Endothelial cell of umbilical vein (primary cell): ENCODE results near the gene SLC47A1. TPM values are rescaled to one million over a fixed set of nuclear protein-coding genes. Genes with fewer than 3 reads are reported as not detected.

Experiments
- BruUV-seq: library from RNA; stranded (reverse); fragments of 400-500 nt; replicated peaks from 2 replicates; lab custom pipeline; 2021; lab: Mats Ljungman, UMichigan
- CTCF ChIA-PET: fragments of 300-600, 350-600 bp; sonication (Branson Sonifier 250); formaldehyde crosslinking; loops from one replicate; lab custom pipeline; 2021; ENCODE audit warnings: antibody characterized with exemption, inconsistent platforms; lab: Charles Lee
- POLR2A ChIA-PET: fragments of 300-600, 350-600 bp; sonication (Branson Sonifier 250); formaldehyde crosslinking; loops from one replicate; lab custom pipeline; 2021; ENCODE audit warnings: antibody characterized with exemption, inconsistent platforms; lab: Charles Lee
- DNase-seq: peaks from one replicate; pipeline ENCODE4 v3.0.0-alpha.2; 2011; ENCODE audit warnings: low read depth, low spot score
- FAIRE-seq: peaks from 2 replicates; lab custom pipeline; 2011; peaks lifted over from hg19 to GRCh38; lab: Jason Lieb, UNC
- H2AFZ ChIP-seq: 2 replicates; pipeline ENCODE4 v1.6.0; 2012; ENCODE audit warnings: low read depth, low read length, control low read depth, inconsistent platforms
- H3K27ac ChIP-seq: 2 replicates; pipeline ENCODE4 v1.5.1; 2011; ENCODE audit warnings: low read depth, mild to moderate bottlenecking, control low read depth, low read length, moderate library complexity; ENCODE audit not compliant: insufficient read depth
- H3K27me3 ChIP-seq, 2 experiments: 2 replicates each; pipeline versions ENCODE4 v1.6.0 to v1.6.1; 2011; ENCODE audit warnings: low read length in 2 of 2, mixed read lengths in 1 of 2; ENCODE audit not compliant: control insufficient read depth in 2 of 2, insufficient read depth in 2 of 2
- H3K36me3 ChIP-seq, 2 experiments: 2 replicates in 1 of 2; 3 replicates in 1 of 2; pipeline ENCODE4 v1.5.1; 2011; ENCODE audit warnings: low read length in 2 of 2, mild to moderate bottlenecking in 1 of 2, moderate library complexity in 1 of 2; ENCODE audit not compliant: control insufficient read depth in 2 of 2, insufficient read depth in 2 of 2; ENCODE audit errors: extremely low read depth in 1 of 2
- H3K4me1 ChIP-seq: 3 replicates; pipeline ENCODE4 v1.5.1; 2011; ENCODE audit warnings: mild to moderate bottlenecking, low read length; ENCODE audit not compliant: control insufficient read depth, insufficient read depth; ENCODE audit errors: extremely low read depth
- H3K4me2 ChIP-seq: 2 replicates; pipeline ENCODE4 v1.6.1; 2011; ENCODE audit warnings: low read length, control low read depth, mixed read lengths; ENCODE audit not compliant: insufficient read depth
- H3K4me3 ChIP-seq, 3 experiments: fragments of 200-600 bp in 1 of 3; sonication (generic), shearing (Covaris generic) in 1 of 3; replicated peaks in 1 of 3; 2 replicates each; pipeline ENCODE4 v1.5.1; 2011 to 2016; ENCODE audit warnings: control low read depth in 3 of 3, low read length in 3 of 3, mild to moderate bottlenecking in 2 of 3, inconsistent platforms in 1 of 3, low read depth in 1 of 3, moderate library complexity in 1 of 3; ENCODE audit not compliant: insufficient read depth in 1 of 3
- H3K79me2 ChIP-seq: 2 replicates; pipeline ENCODE4 v1.6.0; 2012; ENCODE audit warnings: low read length, inconsistent platforms; ENCODE audit not compliant: control insufficient read depth, insufficient read depth
- H3K9ac ChIP-seq: replicated peaks from 2 replicates; pipeline ENCODE3; 2011; ENCODE audit warnings: low read length, control low read depth; ENCODE audit not compliant: insufficient read depth; ENCODE audit errors: extremely low read depth
- H3K9me1 ChIP-seq: replicated peaks from 3 replicates; pipeline ENCODE4 v1.6.0; 2011; ENCODE audit warnings: mild to moderate bottlenecking, low read length; ENCODE audit not compliant: control insufficient read depth, insufficient read depth; ENCODE audit errors: extremely low read depth
- H3K9me3 ChIP-seq: replicated peaks from 2 replicates; pipeline ENCODE4 v1.5.1; 2012; ENCODE audit warnings: low read length, inconsistent platforms; ENCODE audit not compliant: control insufficient read depth, insufficient read depth
- H4K20me1 ChIP-seq: replicated peaks from 2 replicates; pipeline ENCODE3; 2011; ENCODE audit warnings: mild to moderate bottlenecking, low read length; ENCODE audit not compliant: control insufficient read depth, insufficient read depth; ENCODE audit errors: extremely low read depth
- CTCF ChIP-seq, 2 donors: IDR thresholded peaks; 1 replicate in 1 of 2; 2 replicates in 1 of 2; pipeline ENCODE4 v1.5.1; 2011; ENCODE audit warnings: low read length in 2 of 2, mild to moderate bottlenecking in 2 of 2, moderate library complexity in 2 of 2, control low read depth in 1 of 2, inconsistent platforms in 1 of 2, low read depth in 1 of 2; ENCODE audit not compliant: insufficient read depth in 1 of 2; ENCODE audit errors: extremely low read depth in 1 of 2
- EZH2 ChIP-seq: IDR thresholded peaks from 2 replicates; pipeline ENCODE4 v1.6.1; 2012; ENCODE audit warnings: borderline replicate concordance, low read depth, mild to moderate bottlenecking, moderate library complexity, low read length, inconsistent platforms; ENCODE audit not compliant: severe bottlenecking
- FOS ChIP-seq: IDR thresholded peaks from 2 replicates; pipeline ENCODE4 v1.6.1; 2011; ENCODE audit warnings: mild to moderate bottlenecking, low read length, moderate library complexity, borderline replicate concordance; ENCODE audit not compliant: insufficient read depth
- GATA2 ChIP-seq: IDR thresholded peaks from 2 replicates; pipeline ENCODE4 v1.7.0; 2011; ENCODE audit warnings: low read depth, mild to moderate bottlenecking, moderate library complexity, mixed read lengths, low read length; ENCODE audit not compliant: insufficient read length, insufficient read depth
- JUN ChIP-seq: IDR thresholded peaks from 2 replicates; pipeline ENCODE4 v1.6.1; 2011; ENCODE audit warnings: borderline replicate concordance, low read depth; ENCODE audit not compliant: insufficient read length, insufficient read depth
- MAX ChIP-seq: IDR thresholded peaks from 2 replicates; pipeline ENCODE4 v1.6.1; 2011; ENCODE audit not compliant: insufficient read depth, insufficient read length
- MYC ChIP-seq: IDR thresholded peaks from one replicate; pipeline ENCODE4 v1.6.1; 2011; ENCODE audit warnings: mild to moderate bottlenecking, low read depth, low read length
- POLR2A ChIP-seq: IDR thresholded peaks from 2 replicates; pipeline ENCODE4 v1.6.1; 2012; ENCODE audit warnings: low read depth, mild to moderate bottlenecking, control low read depth, low read length
- POLR2AphosphoS5 ChIP-seq: IDR thresholded peaks from 2 replicates; pipeline ENCODE4 v1.6.1; 2012; ENCODE audit warnings: low read depth, mild to moderate bottlenecking, control low read depth, low read length, moderate library complexity; ENCODE audit not compliant: insufficient read depth
- dilution Hi-C: fragments of 300-500 bp; cut with MboI; formaldehyde crosslinking; loops from one replicate; pipeline ENCODE4 v1.15.0; 2019; ENCODE audit warnings: low sequenced_read_pairs; ENCODE audit not compliant: extremely low pct_ligation_motif_present
- intact Hi-C: fragments of 100-400 bp; cut with micrococcal nuclease; formaldehyde crosslinking; loops from one replicate; pipeline ENCODE4 v1.10.0; 2022
- polyA plus RNA-seq, 4 experiments: library from polyadenylated mRNA; depleted of rRNA in 3 of 4; stranded (reverse) in 3 of 4; unstranded in 1 of 4; fragments of >200 nt; gene quantifications; 2 replicates each; pipeline versions ENCODE4 v1.2.1 to v1.2.3, GENCODE V29; 2011 to 2012; ENCODE audit warnings: missing spikeins in 1 of 4
- total RNA-seq: library from RNA; stranded (reverse); gene quantifications from 2 replicates; pipeline ENCODE4 v1.2.3, GENCODE V29; 2021

SLC47A1 gene
- total and polyA plus RNA-seq, 2 donors (not counting 3 experiments of a cell fraction or from before 2014, with no cell fraction given) = 3.3 to 6.9 TPM

GRCh38 chr17:19573075-19573474, 39.4 kb downstream of the SLC47A1 start:
- no TSS peak for BruUV-seq
- CTCF ChIA-PET = no interaction called here
- Histone ChIP-seq H3K9me3 (no peaks in the 10 kb centered on the region), H3K4me2 (no peak overlapping the region), H3K27me3 (no peaks in the 10 kb centered on the region), H2AFZ (no peak overlapping the region), H4K20me1 (no peaks in the 10 kb centered on the region), H3K36me3 (no peaks in the 10 kb centered on the region), H3K4me1 (no peaks in the 10 kb centered on the region), H3K4me3 (no peak overlapping the region), H3K79me2 (no peaks in the 10 kb centered on the region), H3K9ac (no peak overlapping the region), H3K9me1 (no peaks in the 10 kb centered on the region), H3K27ac (no peak overlapping the region)
- dilution Hi-C loops (no loop called here), intact Hi-C loops (no loop called here)
- FAIRE-seq (no peak), DNase-seq (no peak)
- TF ChIP-seq MYC (no peak), FOS (no peak), CTCF (IDR thresholded peaks at IDR 0.05; ENCODE audit: extremely low read depth in 1 of 2, insufficient read depth in 1 of 2, low read depth in 1 of 2, low read length in 2 of 2) (no peak), POLR2AphosphoS5 (no peak), EZH2 (no peak), JUN (no peak), GATA2 (no peak), POLR2A (no peak), MAX (no peak)
- POLR2A ChIA-PET = no interaction called here
